GM18861 (cell line): ENCODE results near the gene HMGB1.
A peak's percentile ranks its signal among the peaks of the same experiment; 100 is the strongest.

Source experiments
- ATAC-seq: cut with Tn5 transposase; IDR thresholded peaks from one replicate; pipeline ENCODE4 v1.9.1; 2021; ENCODE audit not compliant: unreplicated experiment

Gene HMGB1

DNA sequence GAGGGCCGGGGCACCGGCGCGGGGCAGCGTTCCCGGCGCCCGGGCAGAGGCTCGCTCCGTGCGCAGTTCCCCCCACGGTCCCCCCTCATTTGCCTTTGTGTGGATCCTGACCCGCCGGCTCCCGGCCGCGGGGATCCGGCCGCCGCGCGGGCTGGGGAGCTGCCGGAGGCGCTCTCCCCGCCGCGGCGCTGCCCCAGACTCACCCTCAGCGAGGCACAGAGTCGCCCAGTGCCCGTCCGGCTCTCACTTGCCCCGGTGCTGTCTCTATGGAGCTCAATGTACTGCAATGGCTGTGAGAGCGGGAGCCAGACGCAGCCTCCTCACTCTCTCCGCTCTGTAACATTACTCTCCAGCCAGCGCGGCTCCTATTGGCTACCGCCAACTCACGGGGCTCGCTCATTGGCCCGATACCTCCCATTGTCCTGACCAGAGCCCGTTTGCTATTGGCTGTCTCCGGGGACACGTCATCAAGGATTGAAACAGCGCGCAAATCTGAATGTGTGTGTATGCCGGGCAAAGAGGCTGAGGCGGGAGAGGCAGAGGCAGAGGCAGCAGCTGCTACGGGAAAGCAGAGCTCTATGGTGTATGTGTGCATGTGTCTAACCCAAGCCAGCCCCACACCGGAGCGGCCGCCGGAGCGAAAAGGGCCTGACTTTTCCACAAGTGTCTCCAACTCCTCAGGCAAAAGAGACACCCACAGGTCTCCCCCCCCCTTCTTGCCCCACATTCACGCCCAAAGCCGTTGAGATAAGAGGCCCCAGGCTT is at the start of gene HMGB1:
TSS of gene HMGB1 (minus strand) at position 344 of the 765 bp plus-strand sequence. CDS start 2,256 bp downstream, outside the sequence.
- ATAC-seq: peak; percentile 77

DNA sequence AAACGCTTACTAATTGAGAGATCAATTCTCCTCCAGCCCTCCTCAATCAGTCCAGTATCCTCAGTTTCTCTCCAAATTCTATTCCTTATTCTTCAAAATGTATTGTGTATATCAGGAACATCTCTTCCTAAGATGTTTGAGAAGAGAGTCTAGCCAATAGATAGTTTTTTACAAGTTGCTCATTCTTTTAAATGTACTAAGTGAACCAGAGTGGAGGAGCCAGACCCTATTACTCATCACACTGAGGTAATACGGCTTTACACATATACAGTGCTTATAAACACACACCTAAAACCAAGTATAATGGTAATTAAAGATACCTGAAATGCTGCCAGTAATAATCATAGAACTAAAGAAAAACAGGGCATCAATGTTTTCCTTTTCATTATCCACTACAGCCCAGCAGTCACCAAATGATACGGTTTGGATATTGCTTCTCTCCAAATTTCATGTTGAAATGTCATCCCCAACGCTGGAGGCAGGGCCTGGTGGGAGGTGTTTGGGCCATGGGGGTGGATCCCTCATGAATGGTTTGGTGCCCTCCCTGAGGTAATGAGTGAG is 45.2 kb upstream of the HMGB1 start:
- no peak for ATAC-seq

DNA sequence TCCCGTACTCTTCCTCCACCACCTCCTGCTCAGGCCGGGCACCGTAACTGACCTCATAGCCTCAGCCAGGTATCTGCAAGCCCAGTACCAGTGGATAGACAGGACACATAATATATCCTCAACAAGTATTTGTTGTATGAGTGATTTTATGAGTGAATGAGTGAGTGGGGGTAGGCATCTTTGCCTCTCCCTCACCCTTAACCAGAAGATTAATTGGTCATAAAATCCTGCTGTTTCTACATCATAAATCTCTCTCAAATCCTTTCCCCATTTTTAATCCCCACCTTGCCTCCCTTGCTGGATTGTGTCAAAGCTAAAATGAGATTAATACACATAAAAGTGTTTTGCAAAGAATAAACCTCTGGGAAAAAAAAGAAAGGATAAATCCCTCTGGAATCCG is 44.4 kb upstream of the HMGB1 start:
- ATAC-seq: no peak

DNA sequence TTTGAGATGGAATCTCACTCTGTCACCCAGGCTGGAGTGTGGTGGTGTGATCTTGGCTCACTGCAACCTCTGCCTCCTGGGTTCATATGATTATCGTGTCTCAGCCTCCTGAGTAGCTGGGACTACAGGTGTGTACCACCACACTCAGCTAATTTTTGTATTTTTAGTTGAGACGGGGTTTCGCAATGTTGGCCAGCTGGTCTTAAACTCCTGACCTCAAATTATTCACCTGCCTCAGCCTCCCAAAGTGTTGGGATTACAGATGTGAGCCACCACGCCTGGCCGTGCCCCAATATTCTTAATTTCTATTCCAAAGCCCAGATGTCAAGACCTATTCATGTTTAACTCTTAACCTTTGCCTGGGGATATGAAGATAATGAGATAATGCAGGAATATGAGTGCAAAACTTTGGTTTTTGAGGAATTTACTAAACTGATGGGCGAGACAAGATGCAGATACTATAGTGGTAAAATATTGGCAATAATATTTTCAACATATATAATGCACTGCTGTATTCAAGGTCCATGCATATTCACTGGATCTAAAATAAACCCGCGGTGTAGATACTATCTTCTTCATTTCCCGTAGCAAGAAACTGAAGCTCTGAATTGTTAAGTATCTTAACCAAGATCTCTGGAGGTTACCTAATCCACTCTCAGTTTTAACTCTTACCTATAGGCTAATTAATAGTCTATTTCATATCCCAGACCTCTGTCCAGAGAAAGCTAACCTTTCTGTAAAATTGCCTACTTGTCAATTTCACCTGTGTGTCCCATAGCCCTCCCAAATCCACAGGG is 43.7 kb upstream of the HMGB1 start:
- ATAC-seq: no peak

DNA sequence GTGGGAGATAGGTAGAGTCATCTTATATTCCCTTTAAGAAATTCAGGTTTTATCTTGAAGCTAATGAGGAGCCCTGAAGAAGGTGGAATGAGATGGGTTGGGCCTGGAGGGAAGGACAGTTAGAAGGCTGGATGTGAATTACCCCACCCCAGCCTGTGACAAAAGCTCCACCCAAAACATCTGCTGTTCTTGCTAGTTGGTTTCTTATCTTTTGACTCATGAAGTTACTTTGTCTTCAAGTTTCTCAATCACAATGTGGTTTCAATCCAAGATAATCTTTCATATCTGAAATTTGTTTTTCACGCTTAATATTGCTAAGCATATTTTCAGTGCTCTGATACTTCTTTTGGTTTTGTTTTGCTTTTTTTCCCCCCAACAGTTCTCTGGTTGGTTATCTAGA is 38.3 kb upstream of the HMGB1 start:
- peak; percentile 52 for ATAC-seq

DNA sequence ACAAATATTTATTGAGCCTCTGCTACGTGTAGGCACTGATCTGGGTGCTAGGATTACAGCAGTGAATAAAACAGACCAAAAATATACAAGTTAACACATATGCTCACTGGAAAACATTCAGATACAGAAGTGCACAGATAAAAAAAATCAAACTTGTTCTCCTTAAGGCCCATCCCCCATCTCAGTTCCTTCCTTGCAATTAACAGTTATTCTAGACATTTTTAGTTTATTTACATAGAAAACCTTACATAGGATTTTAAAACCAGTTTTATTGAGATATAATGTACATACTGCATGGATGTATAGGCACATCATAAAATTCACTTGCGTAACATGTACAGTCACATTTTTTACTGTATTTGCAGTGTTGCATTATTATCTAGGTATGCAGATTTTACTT is 36.5 kb upstream of the HMGB1 start:
- no peak for ATAC-seq

DNA sequence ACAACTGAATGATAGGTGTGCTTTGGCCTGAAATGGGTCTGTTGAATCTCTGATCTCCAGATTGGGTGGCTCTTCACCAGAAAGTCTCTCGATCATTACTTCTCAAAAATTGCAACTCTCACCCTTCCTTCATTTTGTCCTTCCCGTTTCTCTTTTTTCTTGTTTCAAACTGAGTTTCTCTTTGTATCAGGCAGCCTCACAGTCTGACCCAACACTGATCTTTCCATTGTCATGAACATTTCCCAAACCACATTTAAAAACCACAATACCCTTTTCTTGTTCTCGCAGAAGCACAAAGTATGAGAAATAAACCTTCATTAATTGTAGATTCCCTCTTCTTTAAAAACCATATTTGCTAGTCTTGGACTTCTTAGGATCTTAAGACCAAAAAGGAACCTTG is 33.6 kb upstream of the HMGB1 start:
- no peak for ATAC-seq

DNA sequence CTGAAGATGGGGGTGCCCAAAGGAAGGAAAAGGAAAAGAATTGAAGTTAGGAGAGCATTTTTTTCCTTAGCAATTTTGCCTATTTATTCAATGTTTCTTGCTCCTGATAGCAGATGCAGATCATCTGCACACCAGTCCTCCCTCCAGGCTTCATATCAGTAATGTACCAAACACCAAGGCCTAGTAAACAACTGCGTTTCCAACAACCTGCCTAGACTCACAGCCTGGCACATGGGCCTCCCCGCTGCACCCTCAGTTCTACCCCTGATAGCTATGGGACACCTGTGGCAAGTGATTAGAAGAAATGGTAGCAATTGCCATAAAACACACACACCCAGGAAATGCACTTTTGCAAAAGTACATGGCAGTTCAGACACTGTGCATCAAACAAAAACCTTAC is 30.4 kb upstream of the HMGB1 start:
- ATAC-seq: no peak

DNA sequence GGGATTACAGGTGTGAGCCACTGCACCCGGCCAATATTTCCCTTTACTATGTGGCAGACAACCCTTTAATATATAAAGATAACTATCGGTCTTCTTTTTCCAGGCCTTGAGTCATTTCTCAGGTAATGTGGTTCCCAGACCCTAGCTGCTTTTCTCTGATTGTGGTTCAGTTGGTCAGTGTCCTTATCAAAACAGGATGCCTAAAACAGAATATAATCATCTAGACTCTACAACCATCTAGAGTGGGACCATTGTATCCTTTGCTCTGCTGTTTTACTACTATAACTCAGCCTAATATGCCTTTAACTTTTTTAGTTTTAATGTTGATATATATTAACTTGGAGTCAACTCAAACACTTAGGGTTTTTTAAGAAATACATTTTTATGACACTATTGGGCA is 30.0 kb upstream of the HMGB1 start:
- ATAC-seq: no peak

DNA sequence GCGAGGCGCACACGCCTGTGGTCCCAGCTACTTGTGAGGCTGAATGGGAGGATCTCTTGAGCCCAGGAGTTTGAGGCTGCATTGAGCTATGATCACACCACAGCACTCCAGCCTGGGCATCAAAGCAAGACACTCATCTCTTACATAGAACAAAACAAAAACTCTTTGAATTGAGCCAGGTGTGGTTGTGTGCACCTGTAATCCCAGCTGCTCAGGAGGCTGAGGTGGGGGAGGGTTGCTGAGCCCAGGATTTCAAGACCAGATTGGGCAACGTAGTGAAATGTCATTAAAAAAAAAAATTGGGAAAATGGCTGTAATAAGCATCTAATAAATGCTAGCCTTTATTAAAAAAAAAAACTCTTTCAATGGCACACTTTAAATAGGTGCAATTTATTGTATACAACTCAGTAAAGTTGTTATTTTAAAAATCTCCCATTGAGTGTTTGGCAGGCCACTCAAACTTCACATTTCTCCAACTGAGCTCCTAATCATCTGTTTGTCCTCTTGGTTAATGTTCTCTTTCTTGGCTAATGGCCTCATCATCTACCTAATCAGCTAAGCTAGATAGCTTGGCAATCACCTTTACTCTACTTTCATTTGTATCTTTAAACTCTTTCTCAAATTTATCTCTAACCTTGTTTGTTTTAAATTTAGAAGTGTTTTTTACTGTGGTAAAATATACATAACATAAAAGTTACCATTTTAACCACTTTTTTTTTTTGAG is 28.1 kb upstream of the HMGB1 start:
- ATAC-seq: no peak

DNA sequence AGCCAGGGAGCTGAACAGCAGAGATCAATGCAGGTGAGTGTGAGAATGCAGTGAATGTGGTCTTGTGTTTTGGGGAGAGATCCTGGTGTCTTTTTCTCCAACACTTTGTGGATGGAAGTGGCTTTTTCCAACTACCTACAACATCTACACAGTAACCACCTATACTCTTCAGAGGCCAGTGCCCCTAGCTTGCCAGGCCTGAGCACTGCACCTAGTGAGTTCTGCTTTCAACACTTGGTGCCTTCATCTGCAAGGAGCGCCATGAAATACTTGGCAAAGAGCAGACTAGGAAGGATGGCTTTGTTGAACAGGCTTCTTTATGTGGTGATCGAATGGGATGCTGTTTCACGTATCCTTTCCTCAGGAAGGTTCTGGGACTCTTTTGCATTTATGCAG is 21.3 kb upstream of the HMGB1 start:
- ATAC-seq: no peak

DNA sequence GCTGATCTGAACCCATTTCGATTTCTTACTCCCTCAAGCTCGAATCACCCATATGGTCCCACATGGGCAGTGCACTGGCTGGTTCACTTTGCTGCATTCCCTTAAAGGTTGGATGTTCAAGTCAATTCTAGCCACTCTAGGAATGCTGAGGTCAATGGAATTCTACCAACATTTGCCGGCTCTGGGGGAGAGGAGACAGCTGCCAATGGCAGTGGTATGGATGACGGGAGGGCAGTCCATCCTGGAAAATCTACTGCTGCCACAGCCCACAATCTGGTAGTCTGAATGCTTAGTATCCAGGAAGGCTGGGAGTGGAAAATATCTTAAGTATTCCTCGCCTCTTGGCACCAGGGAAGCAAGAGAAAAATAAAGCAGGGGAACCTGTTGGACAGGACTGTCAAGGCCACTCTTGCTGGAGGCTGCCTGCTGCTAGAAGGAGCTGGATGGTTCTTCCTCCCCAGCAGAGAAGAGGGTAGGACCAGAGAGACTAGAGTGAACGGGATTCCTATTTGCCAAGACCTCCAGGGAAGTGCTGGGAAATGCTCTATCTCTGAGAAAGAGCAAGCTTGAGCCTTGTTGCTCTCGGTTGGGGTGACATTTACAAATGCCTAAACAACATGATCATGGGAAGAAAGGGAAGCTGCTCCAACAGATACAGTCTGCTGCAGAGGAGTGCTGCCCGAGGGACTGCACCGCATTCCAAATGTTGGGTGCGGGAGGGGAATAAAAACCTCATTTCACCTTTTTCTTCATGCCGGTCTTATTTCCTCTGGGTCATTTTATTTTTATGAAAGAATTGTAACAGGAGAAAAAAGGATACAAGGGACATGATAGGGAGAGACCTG is 20.7 kb upstream of the HMGB1 start:
- no peak for ATAC-seq

DNA sequence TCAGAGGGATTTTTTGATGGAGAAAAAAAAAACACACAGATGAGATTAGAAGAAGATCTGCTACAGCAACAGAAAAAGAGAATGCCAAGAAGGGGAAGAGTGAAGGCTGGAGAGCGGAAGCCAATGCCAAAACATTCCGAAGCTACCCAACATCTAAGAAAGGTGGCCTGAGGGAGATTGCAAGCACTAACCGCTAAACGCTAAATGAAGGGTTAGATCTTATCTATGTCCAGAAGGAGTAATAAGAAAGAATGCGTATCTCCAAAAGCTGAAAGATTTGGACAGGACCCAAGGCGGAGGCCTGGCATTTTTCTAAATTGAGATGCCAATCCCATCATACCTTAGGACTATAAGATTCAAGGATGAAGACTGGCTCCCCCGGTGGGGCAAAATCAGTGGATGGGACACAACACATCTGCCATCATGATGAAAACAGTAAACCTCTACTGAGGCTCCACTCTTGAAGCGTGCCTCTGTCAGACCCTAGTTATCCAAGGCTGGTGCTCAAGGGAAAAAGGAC is 15.6 kb upstream of the HMGB1 start:
- ATAC-seq: no peak

DNA sequence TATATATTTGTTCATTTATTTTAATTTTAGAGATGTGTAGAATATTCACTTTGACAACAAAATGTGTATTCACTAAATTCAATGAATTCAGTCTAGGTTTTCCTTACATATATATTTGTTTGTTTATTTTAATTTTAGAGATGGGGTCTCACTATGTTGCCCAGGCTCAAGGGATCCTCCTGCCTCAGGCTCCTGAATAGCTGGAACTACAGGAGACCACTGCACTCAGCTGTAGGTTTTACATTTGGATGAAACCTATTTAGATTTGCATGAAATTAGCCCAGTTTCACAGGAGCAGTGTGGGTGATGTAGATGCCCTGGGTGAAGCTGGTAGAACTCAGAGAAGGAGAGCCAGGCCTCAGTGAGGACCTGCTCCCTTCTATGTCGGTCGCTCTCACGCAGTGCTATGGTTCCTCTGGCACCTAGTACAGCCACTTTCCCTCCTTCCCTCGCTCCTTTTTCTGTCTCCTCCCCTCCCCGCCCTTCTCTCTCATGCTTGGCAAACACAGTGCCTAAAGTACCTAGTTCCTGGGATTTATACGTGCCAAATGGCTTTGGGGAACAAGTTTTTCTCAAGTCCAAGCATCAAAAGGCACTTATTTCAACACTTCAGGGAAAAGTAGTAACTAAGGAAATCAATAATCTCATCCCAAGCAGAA is 14.7 kb upstream of the HMGB1 start:
- ATAC-seq: no peak

DNA sequence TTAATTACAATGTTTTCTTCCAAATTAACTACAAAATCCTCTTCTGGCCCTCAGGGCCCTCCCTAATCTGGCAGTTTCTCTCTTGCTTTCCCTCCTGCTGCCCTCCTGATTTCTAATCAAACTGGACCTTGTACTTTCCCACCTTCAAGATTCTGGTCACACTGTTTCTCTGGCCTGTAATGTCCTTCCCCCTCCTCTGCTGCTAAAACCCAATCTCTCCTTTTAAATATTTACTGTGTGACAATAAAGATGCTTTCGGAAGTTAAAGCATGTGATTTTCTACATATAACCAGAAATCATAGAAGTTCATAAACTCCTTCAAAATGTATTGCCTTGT is 14.1 kb upstream of the HMGB1 start:
- ATAC-seq: no peak

DNA sequence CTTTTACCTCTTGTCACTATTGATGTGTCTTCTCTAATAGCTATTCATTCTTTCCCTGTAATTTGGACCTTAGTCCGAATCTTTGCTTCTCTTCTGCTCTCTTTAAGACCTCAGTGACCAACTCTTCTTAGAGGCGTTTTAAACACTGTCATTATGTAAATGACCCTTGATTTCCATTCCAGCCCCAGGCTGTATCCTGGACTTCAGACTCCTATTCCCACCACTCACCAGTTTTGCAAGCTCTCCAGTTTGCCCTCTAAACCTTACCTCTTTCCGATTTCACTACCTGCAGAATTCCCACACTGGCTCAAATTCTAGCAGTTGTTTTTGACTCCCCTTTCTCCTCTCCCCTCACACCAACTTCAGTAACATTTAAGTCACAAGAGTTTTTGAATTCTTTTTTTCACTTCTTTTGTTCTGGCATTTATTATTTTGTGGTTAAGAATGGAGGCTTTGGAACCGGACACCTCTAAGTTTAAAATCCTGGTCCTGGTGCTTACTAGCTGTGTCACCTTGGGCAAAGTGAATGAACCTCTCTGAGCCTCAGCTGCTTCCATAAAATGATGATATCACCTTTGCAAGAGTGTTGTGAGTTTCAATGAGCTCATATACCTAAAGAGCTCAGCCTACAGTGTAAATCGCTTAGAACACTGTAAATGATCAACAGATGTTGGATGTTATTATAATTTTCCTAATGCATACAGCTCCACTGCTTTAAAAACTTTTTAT is 13.6 kb upstream of the HMGB1 start:
- ATAC-seq: no peak

DNA sequence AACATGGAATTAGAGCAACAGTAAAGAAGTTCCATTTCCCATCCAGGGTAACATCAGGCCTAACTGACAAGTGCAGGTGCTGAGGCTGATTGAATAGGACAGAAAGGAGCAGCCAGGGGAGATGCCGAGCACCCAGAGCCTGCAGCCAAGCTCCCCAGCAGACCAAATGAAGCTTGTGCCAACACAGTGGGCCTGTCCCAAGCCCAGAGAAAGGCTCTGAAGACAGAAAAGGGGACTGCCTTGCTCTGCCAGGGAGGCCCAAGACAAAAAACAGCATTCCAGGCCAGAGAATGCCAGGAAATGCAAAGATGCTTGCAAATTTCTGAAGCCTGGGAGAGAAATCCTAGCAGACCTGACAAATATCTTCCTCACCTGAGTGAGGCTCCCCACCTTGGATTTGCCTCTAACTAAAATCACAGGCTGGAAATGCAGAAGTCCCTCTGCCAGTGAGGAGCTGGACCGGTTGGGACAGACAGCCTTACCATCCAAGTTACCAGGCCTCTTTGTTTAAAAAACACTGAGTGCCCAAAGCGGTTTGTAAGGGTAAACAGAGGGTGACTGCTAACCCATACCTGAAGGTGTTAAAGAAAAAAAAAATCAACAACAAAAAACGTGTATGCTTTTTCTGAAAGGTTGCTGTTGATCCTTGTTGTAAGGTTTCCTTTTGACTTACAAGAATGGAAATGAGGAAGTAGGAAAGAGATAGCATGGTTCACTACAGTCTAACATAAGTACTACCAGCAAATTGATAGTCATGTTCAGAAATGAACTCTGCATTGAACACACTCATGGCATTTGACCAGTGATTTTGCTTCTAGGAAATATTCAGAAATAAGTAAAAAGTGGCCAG is 11.8 kb upstream of the HMGB1 start:
- ATAC-seq: peak; percentile 96

DNA sequence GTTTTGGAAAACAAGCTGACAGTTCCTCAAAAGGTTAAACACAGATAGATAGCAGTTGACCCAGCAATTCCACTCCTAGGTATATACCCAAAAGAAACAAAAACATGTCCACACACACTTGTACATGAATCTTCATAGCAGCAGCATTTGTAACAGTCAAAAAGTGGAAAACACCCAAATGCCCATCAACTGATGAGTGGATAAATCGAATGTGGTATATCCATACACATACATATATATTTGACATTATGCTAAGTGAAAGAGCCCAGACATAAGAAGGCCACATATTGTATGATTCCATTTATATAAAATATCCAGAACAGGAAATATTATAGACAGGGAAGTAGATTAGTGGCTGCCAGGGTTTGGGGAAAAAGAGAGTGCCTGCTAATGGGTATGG is 7.9 kb upstream of the HMGB1 start:
- ATAC-seq: no peak
